ENCODE measurements around the gene KEL.

- TF ChIP-seq POLR2A (IDR thresholded peaks at IDR 0.05; ENCODE audit: low read depth, low read length): no peak
- no peak for TF ChIP-seq POLR2AphosphoS5 (IDR thresholded peaks at IDR 0.05; ENCODE audit: insufficient read depth, low read depth, low read length)
These were observed 23.6 kb downstream of the KEL start for GRCh38 chr7:142938611-142939010.
